ENCODE data around the gene DNAJA3. TPM values are rescaled to one million over a fixed set of nuclear protein-coding genes. Genes with fewer than 3 reads are reported as not detected.

DNAJA3 gene
- total RNA-seq, 5 donors from 2014 or later (not counting 1 experiment from before 2014, with no cell fraction given) = 37.7 to 73.8 (median 65.7) TPM

DNA sequence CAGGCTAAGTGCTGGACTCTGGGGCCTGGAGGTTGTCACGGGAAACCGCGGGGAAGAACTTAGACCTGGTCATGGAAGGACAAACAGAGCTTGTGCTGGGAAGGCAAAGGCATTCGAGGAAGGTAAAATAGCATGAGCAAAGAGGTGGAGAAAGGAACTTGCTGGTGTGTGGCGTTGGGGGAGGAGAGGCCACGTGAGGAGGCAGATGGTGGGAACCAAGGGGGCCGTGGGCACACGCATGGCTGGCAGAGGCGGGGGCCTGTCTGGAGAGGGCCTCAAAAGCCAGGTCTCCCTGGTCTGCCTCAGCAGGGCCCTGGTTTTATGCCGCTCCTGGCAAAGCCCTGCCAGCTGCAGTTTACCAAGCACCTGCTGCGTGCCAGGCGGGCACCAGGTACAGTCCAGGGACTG is 24.6 kb upstream of the DNAJA3 start:
- CTCF ChIA-PET = interaction anchor here in 1 of 2 donors (1.1 kb wide), 1 partner anchor 16 kb away, joined by 6 read pairs; the partner anchor contains the start of gene CORO7
- H3K27me3 Mint-ChIP-seq = no peaks in the 10 kb centered on the region
- H3K36me3 Mint-ChIP-seq = peaks cover 28% of the 10 kb centered on the region

GRCh38 chr16:4401510-4401909 is 24.2 kb upstream of the DNAJA3 start:
- Mint-ChIP-seq H3K4me3 (peak overlapping the region in 1 of 3 donors; percentile 12), H3K27ac (peak overlapping the region in 1 of 2 donors; percentile 66), H3K9me3 (no peaks in the 10 kb centered on the region), H3K27me3 (no peaks in the 10 kb centered on the region), H3K36me3 (peaks cover 24% of the 10 kb centered on the region), H3K4me1 (peaks cover 9 to 28% (median 23%) of the 10 kb centered on the region in 3 donors)
- H3K27me3 ChIP-seq (replicated peaks in 1 of 2; ENCODE audit: control insufficient read depth in 2 of 2, extremely low read depth in 1 of 2, insufficient read depth in 2 of 2, low read length in 1 of 2) = no peaks in the 10 kb centered on the region
- ATAC-seq (replicated peaks in 1 of 4) (no peak), DNase-seq (peak in 1 of 35 experiments; percentile 9)
- H3K4me3 ChIP-seq (ENCODE audit: control insufficient read depth in 1 of 2, extremely low read depth in 1 of 2, low read length in 1 of 2) = no peak overlapping the region
- WGBS (ENCODE audit: insufficient coverage) = 97% methylated on average over 10 of the region's 12 CpGs
- H3K36me3 ChIP-seq (ENCODE audit: control insufficient read depth in 2 of 2, extremely low read depth in 1 of 2, insufficient read depth in 1 of 2, low read length in 1 of 2) = peaks cover 17 to 75% of the 10 kb centered on the region in 2 donors
- H3K27ac ChIP-seq (ENCODE audit: low read length) = no peak overlapping the region
- H3K4me1 ChIP-seq (ENCODE audit: control insufficient read depth in 1 of 2, extremely low read depth in 1 of 2, insufficient read depth in 2 of 2, low read length in 2 of 2) = peaks cover 0 to 19% of the 10 kb centered on the region in 2 experiments
- no peaks in the 10 kb centered on the region for H3K9me3 ChIP-seq
- POLR2A ChIA-PET = interaction anchor here (0.5 to 1.3 kb wide), 8 partner anchors 8 to 618 kb away, joined by 3 to 13 read pairs (median 4); no protein-coding TSS in a partner anchor
- CTCF ChIA-PET = interaction anchor here (0.6 to 1.1 kb wide), 3 partner anchors 15 to 118 kb away, joined by 3 to 6 read pairs (median 5); partner anchors contain the start of gene CORO7 (in 1 of the 2)

More for the DNA sequence above, 24.6 kb upstream of the DNAJA3 start:
- no peaks in the 10 kb centered on the region for H3K9me3 ChIP-seq
- H3K27ac ChIP-seq (ENCODE audit: low read length) = no peak overlapping the region
- H3K4me1 ChIP-seq (ENCODE audit: control insufficient read depth in 1 of 2, extremely low read depth in 1 of 2, insufficient read depth in 2 of 2, low read length in 2 of 2) = peaks cover 0 to 19% of the 10 kb centered on the region in 2 experiments
- WGBS (ENCODE audit: insufficient coverage) = 98% methylated on average over 5 of the region's 12 CpGs
- Mint-ChIP-seq H3K9me3 (no peaks in the 10 kb centered on the region), H3K4me1 (peaks cover 11 to 28% (median 23%) of the 10 kb centered on the region in 3 donors), H3K27ac (peak overlapping the region in 1 of 2 donors; percentile 66), H3K4me3 (peak overlapping the region in 1 of 3 donors; percentile 12)
- no peaks in the 10 kb centered on the region for H3K27me3 ChIP-seq (replicated peaks in 1 of 2; ENCODE audit: control insufficient read depth in 2 of 2, extremely low read depth in 1 of 2, insufficient read depth in 2 of 2, low read length in 1 of 2)
- POLR2A ChIA-PET = interaction anchor here (0.5 to 0.7 kb wide), 4 partner anchors 8 to 162 kb away, joined by 3 to 4 read pairs (median 4); no protein-coding TSS in a partner anchor
- DNase-seq (peak in 1 of 35 experiments; percentile 4), ATAC-seq (replicated peaks in 1 of 4) (no peak)
- H3K36me3 ChIP-seq (ENCODE audit: control insufficient read depth in 2 of 2, extremely low read depth in 1 of 2, insufficient read depth in 1 of 2, low read length in 1 of 2) = peaks cover 13 to 75% of the 10 kb centered on the region in 2 donors
- no peak overlapping the region for H3K4me3 ChIP-seq (ENCODE audit: control insufficient read depth in 1 of 2, extremely low read depth in 1 of 2, low read length in 1 of 2)

DNA sequence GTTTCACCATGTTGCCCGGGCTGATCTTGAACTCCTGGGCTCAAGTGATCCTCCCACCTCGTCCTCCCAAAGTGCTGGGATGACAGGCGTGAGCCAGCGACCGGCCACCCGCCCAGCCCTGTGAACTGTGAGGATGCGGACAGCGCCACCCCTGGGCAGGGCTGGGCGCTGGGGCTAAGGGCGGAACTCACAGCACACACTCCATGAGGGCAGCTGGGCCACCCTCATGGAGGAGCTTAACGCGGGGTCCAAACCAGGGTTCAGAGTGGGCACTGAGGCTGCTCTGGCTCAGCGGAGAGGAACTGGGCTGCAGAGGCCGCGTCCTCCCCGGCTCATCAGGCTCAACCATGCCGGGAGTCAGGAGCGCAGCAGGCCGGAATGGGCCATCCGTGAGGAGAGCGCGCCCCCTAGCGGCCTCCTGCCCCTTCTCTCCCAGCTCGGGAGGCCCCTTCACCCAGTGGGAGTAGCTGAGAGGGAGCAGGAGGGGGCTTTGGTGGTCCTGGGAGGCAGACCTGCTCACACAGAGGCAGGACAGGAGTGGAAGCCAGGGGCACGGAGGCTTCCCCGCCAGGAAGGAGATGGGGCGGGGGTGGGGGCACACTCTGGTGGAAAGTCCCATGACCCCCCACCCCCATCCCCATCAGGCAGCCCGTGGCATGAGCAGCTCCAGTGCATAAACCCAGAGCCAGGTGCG is 23.1 kb upstream of the DNAJA3 start:
- CTCF ChIA-PET = interaction anchor here (0.6 to 1.9 kb wide), 7 partner anchors 11 to 149 kb away, joined by 3 to 10 read pairs (median 3); partner anchors contain the start of gene CORO7 (in 1 of the 2)
- ATAC-seq (replicated peaks in 1 of 4) (peak; percentile 39 to 79 (median 72)), DNase-seq (peak in 34 of 35 experiments; percentile 27 to 74 (median 54))
- Histone ChIP-seq H3K27me3 (replicated peaks in 1 of 2; ENCODE audit: control insufficient read depth in 2 of 2, extremely low read depth in 1 of 2, insufficient read depth in 2 of 2, low read length in 1 of 2) (no peaks in the 10 kb centered on the region), H3K36me3 (ENCODE audit: control insufficient read depth in 2 of 2, extremely low read depth in 1 of 2, insufficient read depth in 1 of 2, low read length in 1 of 2) (peaks cover 22 to 80% of the 10 kb centered on the region in 2 donors), H3K4me3 (ENCODE audit: control insufficient read depth in 1 of 2, extremely low read depth in 1 of 2, low read length in 1 of 2) (no peak overlapping the region), H3K9me3 (no peaks in the 10 kb centered on the region), H3K27ac (ENCODE audit: low read length) (peak overlapping the region; percentile 4), H3K4me1 (ENCODE audit: control insufficient read depth in 1 of 2, extremely low read depth in 1 of 2, insufficient read depth in 2 of 2, low read length in 2 of 2) (peaks cover 0 to 22% of the 10 kb centered on the region in 2 experiments)
- no peaks in the 10 kb centered on the region for H3K27me3 Mint-ChIP-seq
- no peak overlapping the region for H3K27ac Mint-ChIP-seq
- no peaks in the 10 kb centered on the region for H3K9me3 Mint-ChIP-seq
- no peak overlapping the region for H3K4me3 Mint-ChIP-seq
- H3K4me1 Mint-ChIP-seq = peaks cover 9 to 28% (median 23%) of the 10 kb centered on the region in 3 donors
- 78% methylated on average over 11 of the region's 29 CpGs for WGBS (ENCODE audit: insufficient coverage)
- POLR2A ChIA-PET = interaction anchor here (0.6 to 1.3 kb wide), 9 partner anchors 11 to 619 kb away, joined by 3 to 13 read pairs (median 5); partner anchors contain the start of gene CORO7 (in 1 of the 2)
- H3K36me3 Mint-ChIP-seq = peaks cover 24% of the 10 kb centered on the region

- POLR2A ChIA-PET = interaction anchor here (0.6 to 1.3 kb wide), 6 partner anchors 10 to 111 kb away, joined by 3 to 9 read pairs (median 5); partner anchors contain the start of gene CORO7 (in 1 of the 2)
- ATAC-seq (replicated peaks in 1 of 4) = peak in 1 of 4 experiments; percentile 20
- Histone ChIP-seq H3K27ac (ENCODE audit: low read length) (no peak overlapping the region), H3K4me1 (ENCODE audit: control insufficient read depth in 1 of 2, extremely low read depth in 1 of 2, insufficient read depth in 2 of 2, low read length in 2 of 2) (peaks cover 0 to 28% of the 10 kb centered on the region in 2 experiments), H3K9me3 (no peaks in the 10 kb centered on the region), H3K27me3 (replicated peaks in 1 of 2; ENCODE audit: control insufficient read depth in 2 of 2, extremely low read depth in 1 of 2, insufficient read depth in 2 of 2, low read length in 1 of 2) (no peaks in the 10 kb centered on the region), H3K4me3 (ENCODE audit: control insufficient read depth in 1 of 2, extremely low read depth in 1 of 2, low read length in 1 of 2) (no peak overlapping the region), H3K36me3 (ENCODE audit: control insufficient read depth in 2 of 2, extremely low read depth in 1 of 2, insufficient read depth in 1 of 2, low read length in 1 of 2) (peaks cover 27 to 83% of the 10 kb centered on the region in 2 donors)
- CTCF ChIA-PET = interaction anchor here (0.6 to 1.9 kb wide), 6 partner anchors 9 to 149 kb away, joined by 3 to 10 read pairs (median 3); partner anchors contain the start of gene CORO7 (in 1 of the 2)
- H3K4me3 Mint-ChIP-seq = no peak overlapping the region
- H3K36me3 Mint-ChIP-seq = peaks cover 24% of the 10 kb centered on the region
- WGBS (ENCODE audit: insufficient coverage) = 97% methylated on average over 16 of the region's 24 CpGs
- no peaks in the 10 kb centered on the region for H3K27me3 Mint-ChIP-seq
- peaks cover 9 to 28% (median 23%) of the 10 kb centered on the region in 3 donors for H3K4me1 Mint-ChIP-seq
- peak in 2 of 35 experiments; percentile 21 to 22 for DNase-seq
- no peak overlapping the region for H3K27ac Mint-ChIP-seq
- H3K9me3 Mint-ChIP-seq = no peaks in the 10 kb centered on the region
Measured at GRCh38 chr16:4403133-4403949, 22.3 kb upstream of the DNAJA3 start.

DNA sequence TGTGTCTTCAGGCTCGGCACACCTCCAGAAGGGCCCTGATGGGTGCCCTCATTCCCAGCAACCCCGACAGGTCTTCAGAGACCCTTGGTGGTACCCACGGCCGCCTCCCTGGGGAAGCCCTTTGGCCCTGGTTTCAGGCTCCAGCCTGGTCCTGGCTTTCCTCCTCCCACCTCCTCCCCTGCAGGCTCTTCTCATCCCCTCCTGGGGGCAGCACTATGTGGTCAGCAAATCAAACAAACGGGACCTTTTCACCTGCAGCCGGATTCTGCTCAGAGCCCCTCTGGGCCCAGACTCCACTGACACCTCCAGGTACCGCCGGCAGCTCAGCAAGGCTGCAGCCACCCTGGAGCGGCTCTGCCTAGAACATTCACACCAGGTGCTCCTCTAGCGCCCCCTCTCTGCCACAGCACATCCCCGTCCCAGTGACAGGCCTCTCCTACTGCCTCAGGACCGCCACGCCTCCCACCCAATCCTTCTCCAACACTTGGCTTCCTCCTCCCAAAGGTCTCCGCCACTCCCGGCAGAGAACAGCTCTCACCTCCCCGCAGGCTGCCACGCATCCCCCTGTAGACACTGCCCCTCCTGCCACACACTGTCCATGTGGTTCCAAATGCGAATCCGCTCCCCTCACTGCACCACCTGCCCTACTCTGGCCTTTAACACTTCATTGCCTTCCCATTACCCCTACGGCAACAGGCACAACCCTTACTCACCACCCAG is 21.3 kb upstream of the DNAJA3 start:
- H3K9me3 ChIP-seq = no peaks in the 10 kb centered on the region
- Mint-ChIP-seq H3K4me1 (peaks cover 14 to 25% (median 25%) of the 10 kb centered on the region in 3 donors), H3K36me3 (peaks cover 24% of the 10 kb centered on the region), H3K4me3 (peak overlapping the region in 1 of 3 donors; percentile 44), H3K27ac (peak overlapping the region in 1 of 2 donors; percentile 2), H3K9me3 (no peaks in the 10 kb centered on the region), H3K27me3 (no peaks in the 10 kb centered on the region)
- peak in 3 of 4 experiments; percentile 20 to 37 (median 21) for ATAC-seq (replicated peaks in 1 of 4)
- 93% methylated on average over 20 of the region's 20 CpGs for WGBS (ENCODE audit: insufficient coverage)
- H3K36me3 ChIP-seq (ENCODE audit: control insufficient read depth in 2 of 2, extremely low read depth in 1 of 2, insufficient read depth in 1 of 2, low read length in 1 of 2) = peaks cover 29 to 90% of the 10 kb centered on the region in 2 donors
- POLR2A ChIA-PET = interaction anchor here (0.8 to 1.2 kb wide), 2 partner anchors 13 to 14 kb away, joined by 3 to 6 read pairs; no protein-coding TSS in a partner anchor
- H3K27ac ChIP-seq (ENCODE audit: low read length) = no peak overlapping the region
- CTCF ChIA-PET = interaction anchor here (0.6 to 1.5 kb wide), 3 partner anchors 8 to 11 kb away, joined by 3 read pairs; no protein-coding TSS in a partner anchor
- H3K4me1 ChIP-seq (ENCODE audit: control insufficient read depth in 1 of 2, extremely low read depth in 1 of 2, insufficient read depth in 2 of 2, low read length in 2 of 2) = peaks cover 0 to 34% of the 10 kb centered on the region in 2 experiments
- DNase-seq = peak in 20 of 35 experiments; percentile 25 to 57 (median 44)
- H3K27me3 ChIP-seq (replicated peaks in 1 of 2; ENCODE audit: control insufficient read depth in 2 of 2, extremely low read depth in 1 of 2, insufficient read depth in 2 of 2, low read length in 1 of 2) = no peaks in the 10 kb centered on the region
- H3K4me3 ChIP-seq (ENCODE audit: control insufficient read depth in 1 of 2, extremely low read depth in 1 of 2, low read length in 1 of 2) = no peak overlapping the region

Measured in T-cell (primary cell).